ENCODE data around the gene ASL. TPM values are rescaled to one million over a fixed set of nuclear protein-coding genes. Genes with fewer than 3 reads are reported as not detected.

ASL gene
- total RNA-seq, 1 donor from 2014 or later = 35.5 TPM

- Mint-ChIP-seq H3K4me1 (ENCODE audit: unreplicated experiment) (peaks cover 60% of the 10 kb centered on the region), H3K9me3 (no peaks in the 10 kb centered on the region), H3K36me3 (peaks cover 47% of the 10 kb centered on the region), H3K4me3 (peak overlapping the region; percentile 10), H3K27me3 (no peaks in the 10 kb centered on the region), H3K27ac (peak overlapping the region; percentile 82)
- peak; percentile 69 for TF ChIP-seq CTCF (conservative IDR thresholded peaks at IDR 0.05)
- DNase-seq (ENCODE audit: extremely low spot score, unreplicated experiment) = no peak
Observed at GRCh38 chr7:66140924-66141323, 65.3 kb downstream of the ASL start.

- Mint-ChIP-seq H3K9me3 (no peaks in the 10 kb centered on the region), H3K36me3 (peaks cover 51% of the 10 kb centered on the region), H3K27ac (peak overlapping the region; percentile 44)
Observed at GRCh38 chr7:66142334-66142733, 66.7 kb downstream of the ASL start.

GRCh38 chr7:66142996-66143395 is 67.4 kb downstream of the ASL start:
- peak overlapping the region; percentile 29 for H3K4me3 Mint-ChIP-seq
- no peak for TF ChIP-seq CTCF (conservative IDR thresholded peaks at IDR 0.05)
- no peaks in the 10 kb centered on the region for H3K27me3 Mint-ChIP-seq
- peaks cover 50% of the 10 kb centered on the region for H3K36me3 Mint-ChIP-seq
- no peaks in the 10 kb centered on the region for H3K9me3 Mint-ChIP-seq
- peaks cover 64% of the 10 kb centered on the region for H3K4me1 Mint-ChIP-seq (ENCODE audit: unreplicated experiment)
- peak overlapping the region; percentile 68 for H3K27ac Mint-ChIP-seq
- no peak for DNase-seq (ENCODE audit: extremely low spot score, unreplicated experiment)

More at GRCh38 chr7:66142334-66142733, 66.7 kb downstream of the ASL start:
- Mint-ChIP-seq H3K4me1 (ENCODE audit: unreplicated experiment) (peaks cover 65% of the 10 kb centered on the region), H3K27me3 (no peaks in the 10 kb centered on the region), H3K4me3 (no peak overlapping the region)
- no peak for DNase-seq (ENCODE audit: extremely low spot score, unreplicated experiment)
- no peak for TF ChIP-seq CTCF (conservative IDR thresholded peaks at IDR 0.05)

Other genes starting within 250 kb of the ASL start
- gene VKORC1L1, start 202.7 kb upstream of the ASL start, total RNA-seq (ENCODE audit: low replicate concordance) = 26.4 and 27.3 TPM in 2 replicates
- 46.6 and 53.8 TPM in 2 replicates for gene GUSB, start 93.6 kb upstream of the ASL start, total RNA-seq (ENCODE audit: low replicate concordance)
- gene CRCP, start 39.0 kb downstream of the ASL start, total RNA-seq (ENCODE audit: low replicate concordance) = 28.6 and 29.0 TPM in 2 replicates
- gene TPST1, start 129.5 kb downstream of the ASL start, total RNA-seq (ENCODE audit: low replicate concordance) = 12.0 and 26.9 TPM in 2 replicates

Data from type B pancreatic cell (in vitro differentiated cells).